Ureter (tissue), 1 donor: Measurements from ENCODE around the gene AFP. TPM values are rescaled to one million over a fixed set of nuclear protein-coding genes. Genes with fewer than 3 reads are reported as not detected.
"Not testable (repeated sequence)": the region's sequence is repeated elsewhere in the genome, so short reads cannot be mapped to it uniquely, and the experiment has no call there.

Experiments used
- DNase-seq: peaks from one replicate; pipeline ENCODE4 v3.0.0-alpha.2; 2020; ENCODE audit warnings: low spot score
- total RNA-seq: library from RNA; stranded (reverse); gene quantifications from one replicate; pipeline ENCODE4 v1.2.4, GENCODE V29; 2023
- donor health status: DM: yes; HTN: yes; CAD: no.

The AFP gene
- not detected for total RNA-seq

- no peak for DNase-seq
These were observed at the start of gene AFP for GRCh38 chr4:73435984-73436383. Gene AFP (plus strand): TSS chr4:73436221. CDS start chr4:73436263, 42 bp downstream.

GRCh38 chr4:73387552-73387951, 48.5 kb upstream of the AFP start:
- DNase-seq, result no peak

GRCh38 chr4:73388887-73389286, 47.1 kb upstream of the AFP start:
- no peak for DNase-seq

- not testable (repeated sequence) for DNase-seq
These were observed 46.4 kb upstream of the AFP start for GRCh38 chr4:73389663-73390062.

- no peak for DNase-seq
These were observed 44.2 kb upstream of the AFP start for GRCh38 chr4:73391774-73392173.

- no peak for DNase-seq
These were observed 43.1 kb upstream of the AFP start for GRCh38 chr4:73392936-73393335.

GRCh38 chr4:73396304-73396703, 39.7 kb upstream of the AFP start:
- DNase-seq, result no peak

GRCh38 chr4:73396993-73397972, 38.7 kb upstream of the AFP start:
- no peak for DNase-seq

- no peak for DNase-seq
These were observed 34.6 kb upstream of the AFP start for GRCh38 chr4:73401412-73401811.

GRCh38 chr4:73404042-73404441, 32.0 kb upstream of the AFP start, which contains the start of gene ALB:
Gene ALB (plus strand): TSS chr4:73404287. CDS start chr4:73404328, 41 bp downstream.
- no peak for DNase-seq

- no peak for DNase-seq
These were observed 31.6 kb upstream of the AFP start for GRCh38 chr4:73404457-73404856.

GRCh38 chr4:73405138-73405537, 30.9 kb upstream of the AFP start:
- DNase-seq, result no peak

- DNase-seq, result no peak
These were observed 29.5 kb upstream of the AFP start for GRCh38 chr4:73406548-73406875.

- no peak for DNase-seq
These were observed 28.8 kb upstream of the AFP start for GRCh38 chr4:73407227-73407673.

- DNase-seq, result no peak
These were observed 27.7 kb upstream of the AFP start for GRCh38 chr4:73408181-73408867.

GRCh38 chr4:73409012-73409862, 26.8 kb upstream of the AFP start:
- no peak for DNase-seq

GRCh38 chr4:73409978-73410548, 26.0 kb upstream of the AFP start:
- DNase-seq, result no peak

GRCh38 chr4:73410916-73411730, 24.9 kb upstream of the AFP start:
- no peak for DNase-seq

GRCh38 chr4:73411731-73412414, 24.1 kb upstream of the AFP start:
- DNase-seq, result no peak

GRCh38 chr4:73413294-73413755, 22.7 kb upstream of the AFP start:
- no peak for DNase-seq
